ENCODE data around the gene BTF3.

DNA sequence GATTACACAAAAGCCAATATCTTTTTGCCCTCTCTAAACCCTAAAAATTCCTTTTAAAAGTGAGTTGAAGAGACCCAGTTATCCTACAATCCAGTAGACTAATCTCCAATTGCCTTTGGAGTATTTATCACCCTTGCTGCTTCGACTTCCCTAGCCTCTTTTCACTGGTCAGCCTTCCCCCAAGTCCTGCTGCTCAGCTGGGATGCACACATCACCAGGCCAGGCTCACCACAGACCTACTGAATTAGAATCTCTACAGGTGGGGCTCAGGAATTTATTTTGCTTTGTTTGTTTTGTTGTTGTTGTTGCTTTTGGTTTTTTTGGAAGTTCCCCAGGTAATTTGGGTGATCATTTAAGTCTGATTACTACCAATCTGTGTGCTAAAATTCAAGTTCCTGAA lies 38.1 kb upstream of the BTF3 start:
- TF ChIP-seq EGR1 (IDR thresholded peaks at IDR 0.05) (no peak), CEBPB (IDR thresholded peaks at IDR 0.05) (no peak), TAF1 (IDR thresholded peaks at IDR 0.05; ENCODE audit: low read depth) (no peak), EP300 (IDR thresholded peaks at IDR 0.05; ENCODE audit: borderline replicate concordance) (no peak)

Data from Ishikawa (cell line).